ENCODE data around the gene COL4A6. TPM values are rescaled to one million over a fixed set of nuclear protein-coding genes. Genes with fewer than 3 reads are reported as not detected.

Gene COL4A6
- total and polyA plus RNA-seq, 2 donors (not counting 3 experiments of a cell fraction or from before 2014, with no cell fraction given) = 0.49 to 0.62 TPM

- H3K4me3 ChIP-seq (replicated peaks in 1 of 3; ENCODE audit: insufficient read depth in 1 of 3, low read depth in 1 of 3, low read length in 3 of 3) = no peak overlapping the region
- intact Hi-C loops (cut with micrococcal nuclease) (no loop called here), dilution Hi-C loops (cut with MboI; ENCODE audit: extremely low pct_ligation_motif_present, low sequenced_read_pairs) (no loop called here)
- no peak overlapping the region for H3K9ac ChIP-seq (replicated peaks; ENCODE audit: extremely low read depth, insufficient read depth, low read length)
- no peak overlapping the region for H2AFZ ChIP-seq (ENCODE audit: low read depth, low read length)
- H3K9me3 ChIP-seq (replicated peaks; ENCODE audit: control insufficient read depth, insufficient read depth, low read length) = no peaks in the 10 kb centered on the region
- no peak for FAIRE-seq
- no peaks in the 10 kb centered on the region for H3K36me3 ChIP-seq (ENCODE audit: control insufficient read depth in 2 of 2, extremely low read depth in 1 of 2, insufficient read depth in 2 of 2, low read length in 2 of 2)
- H3K27me3 ChIP-seq (ENCODE audit: control insufficient read depth in 2 of 2, insufficient read depth in 2 of 2, low read length in 2 of 2) = no peaks in the 10 kb centered on the region
- CTCF ChIA-PET = interaction anchor here (0.5 to 2.2 kb wide), 3 partner anchors 18 to 663 kb away, joined by 3 to 6 read pairs (median 3); no protein-coding TSS in a partner anchor
- BruUV-seq (replicated peaks) = no TSS peak
- H3K27ac ChIP-seq (ENCODE audit: insufficient read depth, low read depth, low read length) = no peak overlapping the region
- H3K4me1 ChIP-seq (ENCODE audit: control insufficient read depth, extremely low read depth, insufficient read depth, low read length) = no peaks in the 10 kb centered on the region
- DNase-seq (ENCODE audit: low read depth, low spot score) = no peak
- POLR2A ChIA-PET = no interaction called here
- H3K9me1 ChIP-seq (replicated peaks; ENCODE audit: control insufficient read depth, extremely low read depth, insufficient read depth, low read length) = no peaks in the 10 kb centered on the region
- no peak for TF ChIP-seq JUN (IDR thresholded peaks at IDR 0.05; ENCODE audit: borderline replicate concordance, insufficient read depth, insufficient read length, low read depth)
- TF ChIP-seq POLR2A (IDR thresholded peaks at IDR 0.05; ENCODE audit: low read depth, low read length) = no peak
- TF ChIP-seq GATA2 (IDR thresholded peaks at IDR 0.05; ENCODE audit: insufficient read depth, insufficient read length, low read depth, low read length) = no peak
- no peak for TF ChIP-seq MAX (IDR thresholded peaks at IDR 0.05; ENCODE audit: insufficient read depth, insufficient read length)
- TF ChIP-seq CTCF (IDR thresholded peaks at IDR 0.05; ENCODE audit: extremely low read depth in 1 of 2, insufficient read depth in 1 of 2, low read depth in 1 of 2, low read length in 2 of 2) = no peak
- no peak for TF ChIP-seq POLR2AphosphoS5 (IDR thresholded peaks at IDR 0.05; ENCODE audit: insufficient read depth, low read depth, low read length)
- TF ChIP-seq MYC (IDR thresholded peaks at IDR 0.05; ENCODE audit: low read depth, low read length) = no peak
- no peak for TF ChIP-seq FOS (IDR thresholded peaks at IDR 0.05; ENCODE audit: borderline replicate concordance, insufficient read depth, low read length)
- TF ChIP-seq EZH2 (IDR thresholded peaks at IDR 0.05; ENCODE audit: borderline replicate concordance, low read depth, low read length, severe bottlenecking) = no peak
- H4K20me1 ChIP-seq (replicated peaks; ENCODE audit: control insufficient read depth, extremely low read depth, insufficient read depth, low read length) = no peaks in the 10 kb centered on the region
- no peak overlapping the region for H3K4me2 ChIP-seq (ENCODE audit: insufficient read depth, low read length)
- no peaks in the 10 kb centered on the region for H3K79me2 ChIP-seq (ENCODE audit: control insufficient read depth, insufficient read depth, low read length)
Observed at GRCh38 chrX:108217876-108218275, 220.3 kb downstream of the COL4A6 start.

All from endothelial cell of umbilical vein (primary cell).